HepG2 (cell line): ENCODE measurements around the gene ENTREP3. TPM values are rescaled to one million over a fixed set of nuclear protein-coding genes. Genes with fewer than 3 reads are reported as not detected.
A peak's percentile ranks its signal among the peaks of the same experiment; 100 is the strongest.

Experiments used
- ATAC-seq: fragments of 200-7000 bp; cut with Tn5 transposase; 3 replicates; pipeline ENCODE4 v1.9.1; 2020; ENCODE audit warnings: mild to moderate bottlenecking, moderate library complexity
- BruUV-seq: library from RNA; stranded (reverse); fragments of 400-500 nt; replicated peaks from 2 replicates; lab custom pipeline; 2021; lab: Mats Ljungman, UMichigan
- CTCF ChIA-PET: fragments of 300-600 bp; formaldehyde crosslinking; extraction: SDS; loops from one replicate; lab custom pipeline; 2021; ENCODE audit warnings: low total read pairs, inconsistent platforms, low intra/inter-chr PET ratio; lab: Yijun Ruan, JAX
- POLR2A ChIA-PET: fragments of 350-600 bp; sonication (Branson Sonifier 250); formaldehyde crosslinking; loops from one replicate; lab custom pipeline; 2020; ENCODE audit warnings: antibody characterized with exemption, inconsistent platforms; lab: Yijun Ruan, JAX
- DNase-seq: peaks from one replicate; pipeline ENCODE4 v3.0.0-alpha.2; 2015; ENCODE audit warnings: low spot score
- FAIRE-seq: peaks from 3 replicates; lab custom pipeline; 2011; peaks lifted over from hg19 to GRCh38; lab: Jason Lieb, UNC
- H2AFZ ChIP-seq: one replicate; pipeline ENCODE4 v1.6.1; 2011; ENCODE audit warnings: low read length, inconsistent platforms
- H3K27ac ChIP-seq: fragments of 300-600 bp; 3 replicates; pipeline ENCODE4 v1.8.0; 2011; ENCODE audit warnings: mixed run types, mild to moderate bottlenecking, mixed read lengths, low read length, inconsistent platforms; ENCODE audit not compliant: insufficient read depth; ENCODE audit errors: extremely low read length
- H3K27me3 ChIP-seq, 2 experiments: fragments of 200-600 bp in 1 of 2; 2 replicates in 1 of 2; 3 replicates in 1 of 2; pipeline versions ENCODE4 v1.6.0 to v1.8.0; 2011; ENCODE audit warnings: low read length in 2 of 2, mild to moderate bottlenecking in 2 of 2, moderate library complexity in 2 of 2, inconsistent platforms in 1 of 2; ENCODE audit not compliant: insufficient read depth in 2 of 2, control insufficient read depth in 1 of 2
- H3K36me3 ChIP-seq, 2 experiments: fragments of 200-600 bp in 1 of 2; replicated peaks in 1 of 2; 2 replicates in 1 of 2; 3 replicates in 1 of 2; pipeline versions ENCODE4 v1.5.1 to v1.8.0; 2011; ENCODE audit warnings: low read length in 2 of 2, inconsistent platforms in 1 of 2; ENCODE audit not compliant: insufficient read depth in 2 of 2, control insufficient read depth in 1 of 2
- H3K4me1 ChIP-seq: 2 replicates; pipeline ENCODE4 v1.5.1; 2012; ENCODE audit warnings: low read length, inconsistent platforms; ENCODE audit not compliant: insufficient read depth
- H3K4me2 ChIP-seq: 2 replicates; pipeline ENCODE4 v1.6.0; 2011; ENCODE audit warnings: low read depth, low read length, inconsistent platforms
- H3K4me3 ChIP-seq, 3 experiments: fragments of 200-600 bp in 1 of 3; sonication (generic), shearing (Covaris generic) in 1 of 3; replicated peaks in 1 of 3; 2 replicates each; pipeline ENCODE4 v1.5.1; 2011 to 2016; ENCODE audit warnings: low read length in 3 of 3, inconsistent platforms in 2 of 3, low read depth in 2 of 3, mild to moderate bottlenecking in 2 of 3, control low read depth in 1 of 3, mixed read lengths in 1 of 3; ENCODE audit not compliant: insufficient read depth in 1 of 3
- H3K79me2 ChIP-seq: one replicate; pipeline ENCODE4 v1.6.1; 2011; ENCODE audit warnings: low read length, inconsistent platforms; ENCODE audit not compliant: insufficient read depth
- H3K9ac ChIP-seq: 2 replicates; pipeline ENCODE4 v1.6.0; 2011; ENCODE audit warnings: mild to moderate bottlenecking, low read depth, low read length, inconsistent platforms; ENCODE audit not compliant: insufficient read depth
- H3K9me3 ChIP-seq: 2 replicates; pipeline ENCODE4 v1.5.1; 2012; ENCODE audit warnings: mild to moderate bottlenecking, low read length
- H4K20me1 ChIP-seq: 2 replicates; pipeline ENCODE4 v1.6.0; 2011; ENCODE audit warnings: inconsistent platforms, mild to moderate bottlenecking, low read length, moderate library complexity; ENCODE audit not compliant: insufficient read depth
- CENPX ChIP-seq: sonication (generic); formaldehyde crosslinking; IDR thresholded peaks from 2 replicates; pipeline ENCODE4 v1.9.0; 2021; ENCODE audit warnings: mild to moderate bottlenecking, missing genetic modification reagents, moderate library complexity
- GTF3A ChIP-seq: sonication (generic); formaldehyde crosslinking; conservative IDR thresholded peaks from 2 replicates; pipeline ENCODE4 v1.4.0; 2020; ENCODE audit warnings: mild to moderate bottlenecking, missing genetic modification reagents
- HMGXB4 ChIP-seq, 2 experiments: sonication (generic) in 1 of 2; formaldehyde crosslinking in 1 of 2; IDR thresholded peaks; 2 replicates each; pipeline versions ENCODE4 v1.4.0 to v1.6.1; 2018 to 2020; ENCODE audit warnings: missing genetic modification reagents in 2 of 2, borderline replicate concordance in 1 of 2, low read depth in 1 of 2, mild to moderate bottlenecking in 1 of 2, missing biosample characterization in 1 of 2
- HNF1B ChIP-seq: sonication (generic); formaldehyde crosslinking; IDR thresholded peaks from 2 replicates; pipeline ENCODE4 v1.5.1; 2020; ENCODE audit warnings: mild to moderate bottlenecking, moderate library complexity, missing genetic modification reagents
- MBD4 ChIP-seq: IDR thresholded peaks from 2 replicates; pipeline ENCODE4 v1.6.1; 2012; ENCODE audit warnings: low read length, inconsistent platforms, borderline replicate concordance
- ZFP36L1 ChIP-seq: sonication (generic); formaldehyde crosslinking; IDR thresholded peaks from 2 replicates; pipeline ENCODE4 v1.8.0; 2022; ENCODE audit warnings: mild to moderate bottlenecking, missing genetic modification reagents, moderate library complexity
- ZNF546 ChIP-seq: sonication (generic); formaldehyde crosslinking; conservative IDR thresholded peaks from 2 replicates; pipeline ENCODE4 v1.8.1; 2023; ENCODE audit warnings: mild to moderate bottlenecking, missing genetic modification reagents
- WGBS: methylation state at CpG from one replicate; pipeline ENCODE4 v1.1.6; 2017; ENCODE audit warnings: low lambda C conversion rate; 5-methylcytosine and 5-hydroxymethylcytosine counted together
- in situ Hi-C: cut with HindIII; loops from 2 replicates; pipeline ENCODE4 v1.10.0; 2017; ENCODE audit warnings: low pct_unique_long_range_greater_than_20kb; ENCODE audit not compliant: extremely low pct_ligation_motif_present
- intact Hi-C: fragments of 100-400 bp; cut with micrococcal nuclease; formaldehyde crosslinking; loops from one replicate; pipeline ENCODE4 v1.10.0; 2022; ENCODE audit not compliant: unreplicated experiment
- polyA plus RNA-seq, 8 experiments: library from polyadenylated mRNA; depleted of rRNA in 3 of 8; stranded (reverse) in 7 of 8; unstranded in 1 of 8; fragments of >200 nt; fragmentation: Illumina TruSeq in 4 of 8; extraction: Trizol in 4 of 8; gene quantifications; 2 replicates each; pipeline versions ENCODE4 v1.2.1 to v1.2.3, GENCODE V29; 2011 to 2016; ENCODE audit warnings: low read depth in 4 of 8, missing spikeins in 1 of 8, mixed read lengths in 1 of 8; ENCODE audit not compliant: insufficient read depth in 1 of 8
- total RNA-seq, 5 experiments: library from RNA; depleted of rRNA; stranded (reverse); fragments of >200 nt; fragmentation: Illumina TruSeq; extraction: Trizol; gene quantifications; 2 replicates each; pipeline ENCODE4 v1.2.3, GENCODE V29; 2016; ENCODE audit warnings: low read depth in 1 of 5

ENTREP3 gene
- total and polyA plus RNA-seq, 2 of the 13 experiments (the other 11 are each of a cell fraction or from before 2014, with no cell fraction given) = 4.1 to 9.9 TPM

GRCh38 chr1:155301342-155301841 lies 46.1 kb upstream of the ENTREP3 start, which contains the start of gene PKLR:
TSS of gene PKLR (minus strand) at chr1:155301438. CDS start at chr1:155301395, 43 bp downstream.
- ATAC-seq = no peak
- Histone ChIP-seq H3K27me3 (no peaks in the 10 kb centered on the region; a peak in 1 of 5 replicates), H3K4me3 (peak within 1 kb of the TSS; percentile 28 to 69 (median 44); a peak in 5 of 6 replicates), H3K4me1 (peaks cover 81% of the 10 kb centered on the region), H2AFZ (peak within 1 kb of the TSS; percentile 61), H3K9ac (peak within 1 kb of the TSS; percentile 77), H3K9me3 (no peaks in the 10 kb centered on the region), H3K4me2 (peak within 1 kb of the TSS; percentile 89), H3K36me3 (no peaks in the 10 kb centered on the region), H3K79me2 (peaks cover 13% of the 10 kb centered on the region), H4K20me1 (no peaks in the 10 kb centered on the region), H3K27ac (peak within 1 kb of the TSS; percentile 95)
- CTCF ChIA-PET = no interaction called here
- POLR2A ChIA-PET = interaction anchor here (0.7 to 2.9 kb wide), 7 partner anchors 9 to 46 kb away, joined by 3 to 17 read pairs (median 3); partner anchors contain the start of genes CLK2, ENTREP3 and SCAMP3
- TF ChIP-seq GTF3A (CRISPR knock-in tag) (no peak), ZNF546 (CRISPR knock-in tag) (0 out of 2 replicates have a peak, but pooled peaks have one; percentile 31), ZFP36L1 (CRISPR knock-in tag) (0 out of 2 replicates have a peak, but pooled peaks have one; percentile 14), HMGXB4 (CRISPR knock-in tag; IDR thresholded peaks at IDR 0.05; ENCODE audit: borderline replicate concordance in 1 of 2, low read depth in 1 of 2) (peak in 1 of 2 experiments; percentile 3; a peak in 1 of 4 replicates), HNF1B (CRISPR knock-in tag) (no peak), MBD4 (0 out of 2 replicates have a peak, but pooled peaks have one; percentile 7), CENPX (CRISPR knock-in tag) (no peak)
- intact Hi-C loops = loop anchor here (10.0 kb wide), 1 partner anchor 97 kb away; the partner anchor contains the start of genes MTX1 and THBS3
- DNase-seq = no peak
- WGBS = 58% methylated on average over 5 of the region's 5 CpGs
- no TSS peak for BruUV-seq
- in situ Hi-C loops = loop anchor here (10.0 kb wide), 1 partner anchor 47 kb away; the partner anchor contains the start of gene ENTREP3
- no peak for FAIRE-seq
